HUDEP-2 (cell line): ENCODE results near the gene COL1A2.

Experiments
- DNase-seq, 76 experiments: peaks; one replicate each; lab custom pipeline; 2025; ENCODE audit not compliant: unreplicated experiment in 76 of 76; lab: John Stamatoyannopoulos, UW

Gene COL1A2

GRCh38 chr7:94471604-94472003 is 76.9 kb downstream of the COL1A2 start:
- no peak for DNase-seq

GRCh38 chr7:94472608-94473007 is 77.9 kb downstream of the COL1A2 start:
- DNase-seq, result no peak

GRCh38 chr7:94476251-94476840 is 81.7 kb downstream of the COL1A2 start:
- DNase-seq, result no peak

GRCh38 chr7:94477878-94478277 is 83.2 kb downstream of the COL1A2 start:
- DNase-seq, result no peak

GRCh38 chr7:94478648-94479214 is 84.0 kb downstream of the COL1A2 start:
- no peak for DNase-seq
